Coronary artery (tissue), 2 donors: ENCODE data around the gene SLC6A2.

Experiments
- DNase-seq: peaks from one replicate; pipeline ENCODE4 v3.0.0-alpha.2; 2017; ENCODE audit warnings: low spot score
- H3K27ac ChIP-seq, 2 donors: fragments of 200-600 bp; sonication (generic); one replicate each; pipeline ENCODE4 v1.5.1; 2016 to 2019
- H3K4me3 ChIP-seq: fragments of 200-600 bp; sonication (generic); 2 replicates; pipeline ENCODE4 v1.5.1; 2016; ENCODE audit warnings: mild to moderate bottlenecking, moderate library complexity
- TF ChIP-seq, protein P1 (sequence below): fragments of 200-600 bp; sonication (generic); IDR thresholded peaks from one replicate; pipeline ENCODE4 v1.5.1; 2019; ENCODE audit warnings: antibody characterized with exemption

The SLC6A2 gene

DNA sequence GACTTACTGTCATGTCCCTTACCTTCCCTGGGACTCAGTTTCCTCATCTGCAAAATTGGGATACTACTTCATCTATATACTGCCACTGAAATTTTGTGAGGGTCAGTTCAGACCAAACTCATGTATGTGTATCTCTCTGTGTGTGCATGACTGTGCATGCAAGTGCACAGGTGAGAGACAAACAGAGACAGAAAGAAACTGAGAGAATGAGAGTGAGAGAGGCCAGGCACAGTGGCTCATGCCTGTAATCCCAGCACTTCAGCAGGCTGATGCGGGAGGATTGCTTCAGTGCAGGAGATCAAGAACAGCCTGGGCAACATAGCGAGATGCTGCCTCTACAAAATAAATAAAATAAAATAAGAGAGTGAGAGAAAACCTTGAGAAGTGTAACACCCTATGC, 32.1 kb upstream of the SLC6A2 start:
- TF ChIP-seq, protein P1, sequence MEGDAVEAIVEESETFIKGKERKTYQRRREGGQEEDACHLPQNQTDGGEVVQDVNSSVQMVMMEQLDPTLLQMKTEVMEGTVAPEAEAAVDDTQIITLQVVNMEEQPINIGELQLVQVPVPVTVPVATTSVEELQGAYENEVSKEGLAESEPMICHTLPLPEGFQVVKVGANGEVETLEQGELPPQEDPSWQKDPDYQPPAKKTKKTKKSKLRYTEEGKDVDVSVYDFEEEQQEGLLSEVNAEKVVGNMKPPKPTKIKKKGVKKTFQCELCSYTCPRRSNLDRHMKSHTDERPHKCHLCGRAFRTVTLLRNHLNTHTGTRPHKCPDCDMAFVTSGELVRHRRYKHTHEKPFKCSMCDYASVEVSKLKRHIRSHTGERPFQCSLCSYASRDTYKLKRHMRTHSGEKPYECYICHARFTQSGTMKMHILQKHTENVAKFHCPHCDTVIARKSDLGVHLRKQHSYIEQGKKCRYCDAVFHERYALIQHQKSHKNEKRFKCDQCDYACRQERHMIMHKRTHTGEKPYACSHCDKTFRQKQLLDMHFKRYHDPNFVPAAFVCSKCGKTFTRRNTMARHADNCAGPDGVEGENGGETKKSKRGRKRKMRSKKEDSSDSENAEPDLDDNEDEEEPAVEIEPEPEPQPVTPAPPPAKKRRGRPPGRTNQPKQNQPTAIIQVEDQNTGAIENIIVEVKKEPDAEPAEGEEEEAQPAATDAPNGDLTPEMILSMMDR = no peak
- H3K27ac ChIP-seq = no peak overlapping the region
- no peak overlapping the region for H3K4me3 ChIP-seq
- DNase-seq = no peak

DNA sequence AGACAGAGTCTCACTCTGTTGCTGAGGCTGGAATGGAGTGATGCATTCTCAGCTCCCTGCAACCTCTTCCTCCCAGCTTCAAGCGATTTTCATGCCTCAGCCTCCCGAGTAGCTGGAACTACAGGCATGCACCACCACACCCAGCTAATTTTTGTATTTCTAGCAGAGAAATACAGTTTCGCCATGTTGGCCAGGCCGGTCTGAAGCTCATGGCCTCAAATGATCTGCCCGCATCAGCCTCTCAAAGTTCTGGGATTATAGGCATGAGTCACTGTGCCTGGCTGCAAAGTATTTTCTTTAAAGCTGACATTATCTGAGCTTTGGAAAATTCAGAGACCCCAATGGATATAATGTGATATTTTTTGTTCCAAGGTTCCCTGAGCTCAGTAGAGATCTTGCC, 31.1 kb upstream of the SLC6A2 start:
- no peak for DNase-seq
- H3K4me3 ChIP-seq = no peak overlapping the region
- TF ChIP-seq, protein P1 = no peak
- no peak overlapping the region for H3K27ac ChIP-seq

DNA sequence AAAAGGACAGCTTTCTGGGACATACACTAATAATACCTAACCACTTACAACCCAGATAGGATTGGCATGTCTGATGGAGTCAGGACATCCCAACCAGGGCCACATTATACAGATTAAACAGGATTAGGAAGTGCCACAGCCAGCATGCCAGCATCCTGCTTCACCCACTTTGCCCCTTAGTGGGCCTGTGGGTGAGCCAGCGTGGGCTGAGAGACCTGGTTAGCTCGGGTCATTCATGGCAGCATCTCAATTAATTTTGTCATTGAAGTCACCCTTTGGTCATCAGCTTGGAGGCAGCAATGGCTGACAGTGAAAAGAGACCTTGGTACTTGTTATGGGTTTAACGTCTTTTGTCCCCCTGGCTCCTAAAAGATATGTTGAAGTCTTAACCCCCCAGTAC, 29.9 kb upstream of the SLC6A2 start:
- TF ChIP-seq, protein P1 = no peak
- Histone ChIP-seq H3K4me3 (no peak overlapping the region), H3K27ac (no peak overlapping the region)
- no peak for DNase-seq

DNA sequence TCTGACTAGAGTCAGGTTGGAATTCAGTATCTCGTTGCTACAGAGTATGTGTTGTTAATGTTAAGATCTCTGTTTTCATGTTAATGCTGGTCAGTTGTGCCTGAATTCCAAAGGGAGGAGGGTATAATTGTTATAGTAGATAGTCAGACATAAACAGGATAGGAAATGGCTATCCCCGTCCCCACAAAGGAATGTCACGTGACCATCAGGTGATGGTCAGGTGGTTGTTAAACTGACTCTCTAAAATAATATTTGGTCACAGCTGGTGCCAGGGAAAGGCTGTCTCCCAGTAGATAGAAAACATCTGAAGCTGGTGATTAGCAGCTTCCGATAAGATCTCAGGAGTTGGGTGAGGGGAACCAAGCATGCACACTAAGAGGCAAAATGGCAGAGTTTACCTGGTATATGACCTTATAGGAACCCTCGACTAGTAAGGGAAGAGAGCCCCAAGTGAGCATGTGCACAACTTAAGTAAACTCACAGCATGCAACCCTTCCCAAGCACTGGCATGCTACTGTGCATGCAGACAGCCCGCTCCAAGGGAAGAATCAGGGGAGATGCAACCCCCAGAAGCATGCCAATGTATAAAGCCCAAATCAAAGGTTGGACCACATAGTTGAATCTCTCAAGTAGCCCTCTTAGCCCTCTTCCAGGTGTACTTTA, 27.4 kb upstream of the SLC6A2 start:
- H3K27ac ChIP-seq = no peak overlapping the region
- no peak for DNase-seq
- TF ChIP-seq, protein P1 = no peak
- H3K4me3 ChIP-seq = no peak overlapping the region

DNA sequence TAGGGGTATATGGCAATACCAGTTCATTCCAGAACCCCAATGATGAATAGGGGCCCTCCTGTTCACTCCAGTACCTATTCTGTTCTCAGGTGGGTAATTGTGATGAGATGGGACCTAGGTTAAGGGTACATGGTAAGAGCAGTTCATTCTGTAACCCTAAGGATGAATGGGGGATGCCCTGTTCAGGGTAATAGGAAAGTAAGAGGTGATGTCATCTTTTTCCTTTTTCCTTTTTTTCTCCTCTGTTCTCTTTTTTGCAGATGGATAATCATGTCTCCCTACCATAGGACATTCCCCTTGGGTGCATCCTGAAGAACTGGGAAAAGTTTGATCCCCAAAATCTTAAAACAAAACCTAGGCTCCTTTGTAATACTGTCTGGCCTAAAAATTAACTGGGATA, 25.0 kb upstream of the SLC6A2 start:
- TF ChIP-seq, protein P1 = no peak

DNA sequence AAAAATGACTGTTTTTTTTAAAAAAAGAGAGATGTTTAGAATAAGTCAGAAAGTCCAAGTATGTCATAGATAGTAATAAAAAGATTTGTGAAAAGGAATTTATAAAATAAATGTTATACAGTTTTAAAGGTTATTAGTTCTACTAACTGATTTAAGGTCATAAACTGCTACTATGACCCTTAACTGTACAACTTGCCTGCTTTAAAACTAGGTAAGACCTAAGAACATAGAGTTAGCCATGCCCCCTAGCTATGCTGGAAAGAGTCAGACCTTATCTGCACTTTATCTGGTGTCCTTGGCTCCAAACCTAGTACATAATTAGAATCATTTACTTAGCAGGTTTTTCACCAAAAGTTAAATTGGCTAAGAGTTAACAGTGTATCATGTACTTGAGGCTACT, 23.5 kb upstream of the SLC6A2 start:
- DNase-seq = no peak
- H3K4me3 ChIP-seq = no peak overlapping the region
- no peak overlapping the region for H3K27ac ChIP-seq
- TF ChIP-seq, protein P1 = no peak

More for the DNA sequence above, 25.0 kb upstream of the SLC6A2 start:
- no peak overlapping the region for H3K4me3 ChIP-seq
- no peak for DNase-seq
- no peak overlapping the region for H3K27ac ChIP-seq

DNA sequence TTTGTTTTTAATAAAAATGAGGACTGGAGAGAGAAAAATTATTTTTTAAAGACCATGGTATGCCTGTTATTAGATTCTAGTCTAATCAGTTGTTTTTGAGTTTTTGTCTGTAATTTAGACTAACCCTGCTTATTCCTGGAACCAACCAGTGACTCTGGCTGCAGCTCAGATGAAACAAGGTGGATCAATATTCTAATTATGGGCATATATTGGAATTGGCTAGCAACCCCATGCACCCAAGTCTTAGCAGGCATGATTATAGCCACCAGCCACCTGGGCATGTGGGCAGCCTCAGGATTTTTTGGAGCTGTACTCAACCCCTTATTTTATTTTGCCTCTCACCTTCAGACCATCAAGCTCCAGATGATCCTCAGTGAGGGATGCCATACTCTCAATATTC, 21.6 kb upstream of the SLC6A2 start:
- TF ChIP-seq, protein P1 = no peak
- DNase-seq = no peak
- H3K4me3 ChIP-seq = no peak overlapping the region
- no peak overlapping the region for H3K27ac ChIP-seq
